Measurements from ENCODE around the gene SRGAP2C.
"Not testable (repeated sequence)": the region's sequence is repeated elsewhere in the genome, so short reads cannot be mapped to it uniquely, and the experiment has no call there.

SRGAP2C gene

GRCh38 chr1:121269309-121269708, 84.5 kb downstream of the SRGAP2C start:
- FAIRE-seq, result peak; percentile 44
- not testable (repeated sequence) for DNase-seq (ENCODE audit: extremely low spot score, insufficient read length, low read depth)

DNA sequence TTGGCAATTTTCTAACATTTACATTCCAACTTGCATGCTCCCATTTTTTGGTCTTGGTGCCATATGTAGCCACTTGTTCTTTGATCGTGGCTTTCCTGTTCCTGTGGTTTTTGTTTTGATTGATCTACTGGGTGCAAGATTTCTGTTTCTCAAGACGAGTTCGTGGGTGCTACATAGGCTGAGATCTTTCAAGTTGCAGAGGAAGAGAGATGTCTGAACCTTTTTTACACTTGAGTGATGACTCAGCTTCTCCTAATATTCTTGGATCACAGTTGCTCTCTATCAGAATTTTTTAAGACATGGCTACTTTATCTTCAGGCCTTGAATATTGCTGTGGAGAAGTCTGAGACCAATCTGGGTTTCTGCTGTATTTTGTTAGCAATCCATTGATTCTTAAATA, 85.2 kb downstream of the SRGAP2C start:
- peak; percentile 79 for FAIRE-seq
- not testable (repeated sequence) for DNase-seq (ENCODE audit: extremely low spot score, insufficient read length, low read depth)

GRCh38 chr1:121271143-121271715, 86.5 kb downstream of the SRGAP2C start:
- DNase-seq (ENCODE audit: extremely low spot score, insufficient read length, low read depth), result not testable (repeated sequence)
- FAIRE-seq, result peak; percentile 76

DNA sequence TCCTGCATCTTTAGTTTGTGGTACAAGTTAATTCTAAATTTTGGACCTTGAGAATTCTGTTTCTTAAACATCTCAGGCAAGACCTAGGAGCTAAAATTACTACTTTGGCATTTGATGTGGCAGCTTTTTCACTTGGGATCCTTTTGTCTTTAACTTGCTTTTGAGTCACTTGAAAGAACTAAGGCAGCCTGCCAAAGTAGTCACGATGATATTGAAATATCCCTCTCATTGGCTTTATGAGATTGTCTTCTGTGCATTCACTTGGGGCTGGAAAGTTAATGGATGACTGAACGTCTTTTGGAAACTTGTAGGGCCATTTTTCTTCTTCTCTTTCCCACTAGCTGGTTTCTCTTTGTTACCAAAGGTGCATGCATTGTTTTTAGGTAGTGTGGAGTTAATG, 90.7 kb downstream of the SRGAP2C start:
- not testable (repeated sequence) for DNase-seq (ENCODE audit: extremely low spot score, insufficient read length, low read depth); FAIRE-seq

- not testable (repeated sequence) for DNase-seq (ENCODE audit: extremely low spot score, insufficient read length, low read depth); FAIRE-seq
These were observed 93.4 kb downstream of the SRGAP2C start for GRCh38 chr1:121278202-121278601.

DNA sequence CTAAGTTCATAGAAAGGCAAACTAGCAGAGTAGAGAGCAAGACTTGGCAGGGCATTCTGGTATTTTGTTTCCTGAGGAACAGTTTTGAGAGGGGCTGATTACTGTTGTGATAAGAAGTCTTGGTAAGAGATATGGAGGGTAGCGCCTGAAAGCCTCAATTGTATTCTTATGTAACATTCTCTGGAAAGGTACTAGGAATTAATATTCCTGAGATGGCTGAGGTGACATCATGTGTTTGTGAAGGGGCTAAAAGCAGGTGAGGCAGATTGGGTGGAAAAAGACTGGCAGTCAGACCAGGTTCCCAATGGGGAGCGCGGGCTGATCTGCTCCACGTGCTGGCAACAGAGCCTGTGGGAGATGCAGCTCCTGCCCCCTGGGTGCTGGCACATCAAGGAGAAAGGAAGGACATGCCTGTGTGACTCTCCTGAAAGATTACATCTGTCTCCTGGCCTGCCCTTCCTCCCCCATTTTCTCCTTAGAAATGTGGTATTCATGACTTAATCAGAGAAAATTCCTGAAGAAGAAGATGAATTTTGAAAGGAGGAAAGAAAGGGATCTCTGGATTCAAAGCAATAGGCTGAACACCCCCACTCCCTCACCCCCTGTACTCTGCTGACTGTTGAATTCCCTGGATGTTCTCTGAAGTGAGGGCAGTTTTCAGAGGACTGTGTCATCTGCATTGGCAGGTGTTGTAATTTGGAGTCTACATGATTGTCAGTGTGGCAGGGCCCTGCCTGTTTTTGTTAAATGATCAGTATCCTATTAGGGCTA, 94.2 kb downstream of the SRGAP2C start:
- not testable (repeated sequence) for FAIRE-seq; DNase-seq (ENCODE audit: extremely low spot score, insufficient read length, low read depth)

DNA sequence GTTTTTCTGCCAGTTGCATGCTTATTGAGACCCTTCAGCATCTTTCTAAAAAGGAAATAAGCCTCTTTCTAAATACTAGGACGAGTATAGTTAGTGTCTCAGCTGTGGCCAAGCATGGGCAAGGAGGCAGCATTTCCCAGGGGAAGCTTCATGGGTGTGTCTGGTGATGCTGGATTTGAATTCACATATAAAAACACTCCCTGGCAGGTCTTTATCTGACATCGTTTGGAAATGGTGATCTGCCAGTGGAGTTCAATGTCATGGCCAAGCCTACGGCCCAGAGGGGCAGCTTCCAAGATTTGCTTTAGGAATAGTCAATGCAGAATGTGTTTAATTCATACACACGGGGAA, 94.7 kb downstream of the SRGAP2C start:
- DNase-seq (ENCODE audit: extremely low spot score, insufficient read length, low read depth); FAIRE-seq: not testable (repeated sequence)

- DNase-seq (ENCODE audit: extremely low spot score, insufficient read length, low read depth); FAIRE-seq: not testable (repeated sequence)
These were observed 96.0 kb downstream of the SRGAP2C start for GRCh38 chr1:121280699-121281317.

GRCh38 chr1:121281480-121281879, 96.7 kb downstream of the SRGAP2C start:
- not testable (repeated sequence) for DNase-seq (ENCODE audit: extremely low spot score, insufficient read length, low read depth); FAIRE-seq

DNA sequence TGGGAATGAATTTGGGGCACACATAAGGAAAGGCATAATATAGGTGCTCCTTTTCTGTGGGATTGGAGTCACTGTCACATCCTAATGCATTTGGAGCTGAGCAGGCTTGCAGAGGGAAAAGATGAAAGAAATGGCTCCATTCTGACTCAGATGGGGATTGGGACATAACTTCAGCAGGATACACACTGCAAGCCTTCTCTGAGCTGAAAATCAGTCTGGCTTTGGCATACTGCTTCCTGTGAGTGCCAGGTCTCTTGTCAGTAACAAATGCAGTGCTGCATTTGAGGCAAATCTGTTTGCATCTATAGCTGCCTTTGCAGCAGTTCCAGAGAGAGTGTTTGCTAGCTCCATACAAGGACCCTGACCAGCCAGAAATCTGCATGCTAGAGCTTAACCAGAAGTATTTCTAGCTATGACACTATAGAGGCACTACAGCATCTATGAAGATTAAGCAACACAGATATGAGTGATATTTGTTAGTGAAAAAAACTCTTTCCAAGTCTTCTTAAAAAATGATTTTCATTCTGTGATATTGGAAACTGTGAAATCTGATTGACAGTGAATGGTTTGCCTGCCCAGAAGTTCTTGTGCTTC, 98.9 kb downstream of the SRGAP2C start:
- FAIRE-seq; DNase-seq (ENCODE audit: extremely low spot score, insufficient read length, low read depth): not testable (repeated sequence)

- DNase-seq (ENCODE audit: extremely low spot score, insufficient read length, low read depth); FAIRE-seq: not testable (repeated sequence)
These were observed 107.8 kb downstream of the SRGAP2C start for GRCh38 chr1:121292590-121292989.

DNA sequence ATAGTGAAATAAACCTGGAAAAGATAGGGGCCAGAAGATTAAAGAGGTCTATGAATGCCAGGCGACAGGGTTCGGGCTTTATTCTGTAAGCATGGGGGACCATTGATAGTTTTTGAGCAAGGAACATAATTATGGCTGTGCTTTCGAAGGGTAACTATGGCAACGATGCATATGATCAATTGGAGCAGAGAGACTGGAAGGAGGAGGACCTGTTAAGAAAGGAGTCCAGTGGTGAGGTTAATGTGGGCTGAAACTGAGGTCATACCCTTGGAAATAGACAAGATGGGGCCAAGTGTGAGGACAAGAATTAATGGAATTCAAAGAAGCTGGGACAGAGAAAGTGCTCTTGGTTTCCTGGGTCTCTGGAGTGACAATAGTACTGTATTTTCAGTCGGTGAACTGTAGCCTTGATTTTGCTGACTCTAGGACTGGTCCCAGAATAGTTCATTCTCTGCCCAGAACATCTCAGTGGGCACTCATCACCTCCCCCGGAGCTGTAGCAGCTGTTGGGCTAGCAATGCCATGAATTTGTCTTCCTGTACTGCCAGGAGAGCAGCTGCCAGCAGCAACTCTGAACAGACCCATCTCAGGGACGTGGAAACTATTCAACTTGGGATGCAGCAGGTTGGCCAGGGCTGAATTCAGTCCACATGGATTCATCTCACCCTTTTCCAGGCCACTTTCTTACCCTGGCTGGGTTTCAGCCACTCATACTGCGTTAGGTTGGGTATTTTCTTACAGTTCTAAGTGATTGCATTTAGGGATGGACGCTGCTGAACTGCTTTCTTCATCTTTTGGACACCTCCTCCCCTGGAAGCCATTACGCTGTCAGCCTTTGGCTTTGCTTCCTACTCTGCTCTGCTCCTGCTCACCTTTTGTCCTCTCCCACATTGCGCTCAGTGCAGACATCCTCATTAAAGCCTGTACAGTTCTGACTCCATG, 108.8 kb downstream of the SRGAP2C start:
- FAIRE-seq; DNase-seq (ENCODE audit: extremely low spot score, insufficient read length, low read depth): not testable (repeated sequence)

DNA sequence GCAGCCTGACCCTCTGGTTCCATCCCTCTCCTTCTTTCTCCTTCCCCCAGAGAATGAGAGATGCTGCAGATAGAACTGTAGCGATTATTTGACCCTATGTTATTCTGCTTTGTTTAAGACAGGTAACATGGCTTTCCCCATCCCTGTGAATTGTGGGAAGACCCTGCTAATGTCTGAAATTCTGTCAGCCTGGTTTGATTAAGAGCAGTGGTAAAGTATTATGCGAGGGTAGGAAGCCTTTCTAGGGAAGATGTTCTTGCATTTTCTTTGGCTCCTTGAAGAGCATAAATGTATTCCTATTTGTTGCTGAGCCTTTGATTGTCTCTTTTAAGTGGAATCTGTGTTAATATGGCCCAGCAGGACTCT, 109.4 kb downstream of the SRGAP2C start:
- FAIRE-seq; DNase-seq (ENCODE audit: extremely low spot score, insufficient read length, low read depth): not testable (repeated sequence)

DNA sequence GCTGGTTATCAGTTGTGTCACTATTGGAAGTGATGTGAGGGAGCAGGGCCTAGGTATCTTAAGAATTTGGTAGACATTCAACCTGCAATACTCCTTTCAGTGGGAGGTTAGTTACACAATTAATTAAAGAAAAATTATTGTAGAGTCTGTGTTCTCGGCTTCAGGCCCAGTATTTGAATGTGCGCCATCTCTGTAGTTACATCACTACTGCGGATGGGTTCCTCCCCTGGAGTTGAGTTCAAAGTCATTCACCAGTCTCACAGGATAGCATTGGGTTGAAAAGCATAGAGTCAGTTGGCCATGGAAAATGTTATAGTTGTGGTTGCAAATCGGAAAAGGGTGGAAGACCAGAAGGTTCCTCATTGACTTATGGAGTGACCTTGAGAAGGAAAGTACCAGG, 111.8 kb downstream of the SRGAP2C start:
- not testable (repeated sequence) for DNase-seq (ENCODE audit: extremely low spot score, insufficient read length, low read depth); FAIRE-seq

DNA sequence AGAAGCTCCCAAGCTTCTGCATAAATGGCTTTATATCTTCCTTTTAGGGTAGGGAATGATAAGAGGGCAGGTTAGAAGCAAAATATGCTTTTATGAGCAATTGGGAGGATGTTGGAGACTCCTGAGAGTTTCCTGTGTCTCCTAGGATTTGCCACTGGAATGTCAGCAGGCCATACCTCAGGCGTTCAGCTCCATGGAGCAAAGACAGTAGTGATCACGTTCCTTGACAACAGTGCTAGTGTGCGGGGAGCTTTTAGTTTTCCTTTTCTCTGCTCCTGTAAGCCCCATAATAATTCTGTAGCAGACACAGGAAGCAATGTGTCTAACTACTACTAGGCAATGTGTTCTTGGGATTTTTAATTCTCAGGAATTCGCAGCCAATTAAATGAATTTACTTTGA, 113.8 kb downstream of the SRGAP2C start:
- not testable (repeated sequence) for DNase-seq (ENCODE audit: extremely low spot score, insufficient read length, low read depth); FAIRE-seq

DNA sequence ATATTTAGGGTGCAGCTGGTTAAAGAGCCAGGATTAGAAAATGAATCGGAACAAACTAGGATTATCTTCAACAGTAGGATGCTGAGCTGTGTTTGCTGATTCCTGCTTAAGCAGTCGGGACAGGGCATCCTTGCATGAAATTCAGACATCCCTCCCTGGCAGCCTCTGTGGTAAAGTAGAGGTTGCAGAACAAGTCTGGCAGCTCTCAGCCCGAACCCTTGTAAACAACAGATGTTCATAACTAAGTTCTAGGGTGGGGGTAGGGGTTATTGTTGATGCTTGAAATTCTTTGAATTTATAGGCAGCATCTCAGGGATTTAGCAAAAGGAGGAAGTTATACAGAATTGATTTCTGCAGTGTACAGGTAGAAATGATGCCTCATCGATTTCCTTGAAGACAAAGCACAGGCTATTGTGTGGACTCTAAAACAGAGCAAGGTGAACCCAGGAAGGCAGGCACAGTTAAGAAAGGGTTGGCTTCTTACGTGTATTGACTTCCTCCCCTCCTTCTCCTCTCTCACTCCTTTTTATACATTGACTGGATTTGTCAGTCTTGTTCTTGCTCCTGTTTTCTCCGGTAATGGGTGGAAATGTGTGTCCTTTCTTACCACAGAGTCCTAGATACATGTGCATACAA, 114.9 kb downstream of the SRGAP2C start:
- not testable (repeated sequence) for FAIRE-seq; DNase-seq (ENCODE audit: extremely low spot score, insufficient read length, low read depth)

DNA sequence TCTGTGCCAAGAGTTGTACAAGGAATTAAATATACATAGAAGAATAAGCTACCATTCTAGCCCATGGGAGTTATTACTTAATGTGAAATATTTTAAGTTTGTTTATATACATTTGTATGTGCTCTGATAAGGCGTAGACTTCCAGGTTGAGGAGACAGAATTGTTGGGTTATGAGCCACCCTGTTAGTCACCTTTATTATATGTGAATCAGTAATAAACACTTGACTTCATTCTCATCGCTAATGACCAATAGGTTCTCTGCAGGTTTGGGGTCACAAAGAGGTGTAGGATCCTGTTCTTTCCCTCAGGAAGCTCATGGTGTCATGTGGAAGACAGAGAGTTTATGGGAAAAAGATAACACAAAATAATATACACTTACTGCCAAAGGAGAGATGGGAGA, 117.1 kb downstream of the SRGAP2C start:
- not testable (repeated sequence) for DNase-seq (ENCODE audit: extremely low spot score, insufficient read length, low read depth); FAIRE-seq

- not testable (repeated sequence) for DNase-seq (ENCODE audit: extremely low spot score, insufficient read length, low read depth); FAIRE-seq
These were observed 123.0 kb downstream of the SRGAP2C start for GRCh38 chr1:121307759-121308158.

DNA sequence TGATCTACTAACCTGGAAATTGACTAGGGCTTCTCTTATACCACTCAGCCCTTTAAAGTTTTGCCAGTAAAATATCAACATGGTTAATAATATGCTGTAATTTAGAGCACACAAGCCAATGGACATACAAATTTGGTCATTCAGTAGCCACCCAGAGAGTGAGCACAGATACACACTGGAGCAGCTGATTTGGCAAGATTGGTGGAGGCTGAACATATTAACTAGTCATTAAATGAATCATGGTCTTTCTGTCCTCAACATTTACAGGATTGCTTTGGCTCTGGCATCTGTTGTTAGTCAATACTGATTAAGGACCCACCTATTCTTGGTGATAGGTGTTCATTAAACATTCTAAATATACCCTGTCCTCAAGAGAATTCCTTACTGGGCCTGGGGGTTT, 130.7 kb downstream of the SRGAP2C start:
- DNase-seq (ENCODE audit: extremely low spot score, insufficient read length, low read depth); FAIRE-seq: not testable (repeated sequence)
